ENCODE measurements around the gene GLT1D1.

The GLT1D1 gene

GRCh38 chr12:128815779-128816642, 37.3 kb upstream of the GLT1D1 start:
- Histone ChIP-seq H3K9ac (ENCODE audit: low read length) (no peak overlapping the region), H3K4me1 (ENCODE audit: control insufficient read depth, insufficient read depth, low read length) (peaks cover 8% of the 10 kb centered on the region), H3K36me3 (ENCODE audit: control insufficient read depth, insufficient read depth, low read length) (peaks cover 3% of the 10 kb centered on the region), H3K27me3 (ENCODE audit: control insufficient read depth, insufficient read depth, low read length) (no peaks in the 10 kb centered on the region), H3K27ac (ENCODE audit: low read depth, low read length) (no peak overlapping the region), H3K4me3 (ENCODE audit: low read length) (no peak overlapping the region)

GRCh38 chr12:128816643-128816920, 36.7 kb upstream of the GLT1D1 start:
- no peaks in the 10 kb centered on the region for H3K27me3 ChIP-seq (ENCODE audit: control insufficient read depth, insufficient read depth, low read length)
- no peak overlapping the region for H3K4me3 ChIP-seq (ENCODE audit: low read length)
- no peak overlapping the region for H3K9ac ChIP-seq (ENCODE audit: low read length)
- H3K36me3 ChIP-seq (ENCODE audit: control insufficient read depth, insufficient read depth, low read length) = peaks cover 3% of the 10 kb centered on the region
- peaks cover 8% of the 10 kb centered on the region for H3K4me1 ChIP-seq (ENCODE audit: control insufficient read depth, insufficient read depth, low read length)
- H3K27ac ChIP-seq (ENCODE audit: low read depth, low read length) = no peak overlapping the region

- H3K27me3 ChIP-seq (ENCODE audit: control insufficient read depth, insufficient read depth, low read length) = no peaks in the 10 kb centered on the region
- no peak overlapping the region for H3K9ac ChIP-seq (ENCODE audit: low read length)
- H3K36me3 ChIP-seq (ENCODE audit: control insufficient read depth, insufficient read depth, low read length) = peaks cover 3% of the 10 kb centered on the region
- H3K4me1 ChIP-seq (ENCODE audit: control insufficient read depth, insufficient read depth, low read length) = peaks cover 10% of the 10 kb centered on the region
- H3K4me3 ChIP-seq (ENCODE audit: low read length) = no peak overlapping the region
- no peak overlapping the region for H3K27ac ChIP-seq (ENCODE audit: low read depth, low read length)
Observed at GRCh38 chr12:128817111-128818015, 35.9 kb upstream of the GLT1D1 start.

- peaks cover 3% of the 10 kb centered on the region for H3K36me3 ChIP-seq (ENCODE audit: control insufficient read depth, insufficient read depth, low read length)
- peaks cover 10% of the 10 kb centered on the region for H3K4me1 ChIP-seq (ENCODE audit: control insufficient read depth, insufficient read depth, low read length)
- H3K27me3 ChIP-seq (ENCODE audit: control insufficient read depth, insufficient read depth, low read length) = no peaks in the 10 kb centered on the region
- peak overlapping the region; percentile 30 for H3K27ac ChIP-seq (ENCODE audit: low read depth, low read length)
- no peak overlapping the region for H3K9ac ChIP-seq (ENCODE audit: low read length)
- H3K4me3 ChIP-seq (ENCODE audit: low read length) = no peak overlapping the region
Observed at GRCh38 chr12:128818065-128819022, 34.9 kb upstream of the GLT1D1 start.

GRCh38 chr12:128819293-128820144, 33.8 kb upstream of the GLT1D1 start:
- Histone ChIP-seq H3K4me3 (ENCODE audit: low read length) (no peak overlapping the region), H3K27me3 (ENCODE audit: control insufficient read depth, insufficient read depth, low read length) (no peaks in the 10 kb centered on the region), H3K36me3 (ENCODE audit: control insufficient read depth, insufficient read depth, low read length) (peaks cover 1% of the 10 kb centered on the region), H3K9ac (ENCODE audit: low read length) (no peak overlapping the region), H3K4me1 (ENCODE audit: control insufficient read depth, insufficient read depth, low read length) (peaks cover 10% of the 10 kb centered on the region), H3K27ac (ENCODE audit: low read depth, low read length) (no peak overlapping the region)

- H3K4me3 ChIP-seq (ENCODE audit: low read length) = no peak overlapping the region
- no peak overlapping the region for H3K9ac ChIP-seq (ENCODE audit: low read length)
- H3K27ac ChIP-seq (ENCODE audit: low read depth, low read length) = no peak overlapping the region
- no peaks in the 10 kb centered on the region for H3K27me3 ChIP-seq (ENCODE audit: control insufficient read depth, insufficient read depth, low read length)
- peaks cover 10% of the 10 kb centered on the region for H3K4me1 ChIP-seq (ENCODE audit: control insufficient read depth, insufficient read depth, low read length)
- H3K36me3 ChIP-seq (ENCODE audit: control insufficient read depth, insufficient read depth, low read length) = no peaks in the 10 kb centered on the region
Observed at GRCh38 chr12:128820253-128820652, 33.0 kb upstream of the GLT1D1 start.

GRCh38 chr12:128820723-128821432, 32.4 kb upstream of the GLT1D1 start:
- H3K27me3 ChIP-seq (ENCODE audit: control insufficient read depth, insufficient read depth, low read length) = no peaks in the 10 kb centered on the region
- peaks cover 10% of the 10 kb centered on the region for H3K4me1 ChIP-seq (ENCODE audit: control insufficient read depth, insufficient read depth, low read length)
- no peak overlapping the region for H3K27ac ChIP-seq (ENCODE audit: low read depth, low read length)
- no peak overlapping the region for H3K4me3 ChIP-seq (ENCODE audit: low read length)
- H3K9ac ChIP-seq (ENCODE audit: low read length) = no peak overlapping the region
- H3K36me3 ChIP-seq (ENCODE audit: control insufficient read depth, insufficient read depth, low read length) = no peaks in the 10 kb centered on the region

GRCh38 chr12:128823216-128823915, 29.9 kb upstream of the GLT1D1 start:
- Histone ChIP-seq H3K36me3 (ENCODE audit: control insufficient read depth, insufficient read depth, low read length) (no peaks in the 10 kb centered on the region), H3K9ac (ENCODE audit: low read length) (peak overlapping the region; percentile 83), H3K4me3 (ENCODE audit: low read length) (peak overlapping the region; percentile 90), H3K27ac (ENCODE audit: low read depth, low read length) (peak overlapping the region; percentile 74), H3K4me1 (ENCODE audit: control insufficient read depth, insufficient read depth, low read length) (peaks cover 6% of the 10 kb centered on the region), H3K27me3 (ENCODE audit: control insufficient read depth, insufficient read depth, low read length) (no peaks in the 10 kb centered on the region)

GRCh38 chr12:128823916-128824839, 29.1 kb upstream of the GLT1D1 start, which contains the start of gene SLC15A4:
SLC15A4 (minus strand) TSS chr12:128823958; CDS start chr12:128823943, 15 bp downstream.
- peak within 1 kb of the TSS; percentile 83 for H3K9ac ChIP-seq (ENCODE audit: low read length)

GRCh38 chr12:128825835-128826234, 27.4 kb upstream of the GLT1D1 start:
- H3K36me3 ChIP-seq (ENCODE audit: control insufficient read depth, insufficient read depth, low read length) = no peaks in the 10 kb centered on the region
- no peaks in the 10 kb centered on the region for H3K27me3 ChIP-seq (ENCODE audit: control insufficient read depth, insufficient read depth, low read length)

More at GRCh38 chr12:128823916-128824839, 29.1 kb upstream of the GLT1D1 start, which contains the start of gene SLC15A4:
- Histone ChIP-seq H3K4me1 (ENCODE audit: control insufficient read depth, insufficient read depth, low read length) (peaks cover 3% of the 10 kb centered on the region), H3K4me3 (ENCODE audit: low read length) (peak within 1 kb of the TSS; percentile 90), H3K27ac (ENCODE audit: low read depth, low read length) (peak within 1 kb of the TSS; percentile 74), H3K36me3 (ENCODE audit: control insufficient read depth, insufficient read depth, low read length) (no peaks in the 10 kb centered on the region), H3K27me3 (ENCODE audit: control insufficient read depth, insufficient read depth, low read length) (no peaks in the 10 kb centered on the region)

More at GRCh38 chr12:128825835-128826234, 27.4 kb upstream of the GLT1D1 start:
- Histone ChIP-seq H3K27ac (ENCODE audit: low read depth, low read length) (no peak overlapping the region), H3K9ac (ENCODE audit: low read length) (no peak overlapping the region), H3K4me3 (ENCODE audit: low read length) (no peak overlapping the region), H3K4me1 (ENCODE audit: control insufficient read depth, insufficient read depth, low read length) (peaks cover 3% of the 10 kb centered on the region)
